B cell (primary cell): Measurements from ENCODE around the gene ZNF814. TPM values are rescaled to one million over a fixed set of nuclear protein-coding genes. Genes with fewer than 3 reads are reported as not detected.
A peak's percentile ranks its signal among the peaks of the same experiment; 100 is the strongest.

ENCODE experiments used
- ATAC-seq: fragments of 200-7000 bp; cut with Tn5 transposase; one replicate; pipeline ENCODE4 v1.10.0; 2021; ENCODE audit warnings: low read depth, mild to moderate bottlenecking, moderate number of reproducible peaks, moderate library complexity
- CTCF ChIA-PET: fragments of 350-600 bp; sonication (Branson Sonifier 250); formaldehyde crosslinking; loops from one replicate; lab custom pipeline; 2021; ENCODE audit warnings: antibody characterized with exemption, inconsistent platforms; lab: Charles Lee
- POLR2A ChIA-PET: fragments of 350-600 bp; sonication (Branson Sonifier 250); formaldehyde crosslinking; loops from one replicate; lab custom pipeline; 2021; ENCODE audit warnings: antibody characterized with exemption; lab: Charles Lee
- DNase-seq: peaks from one replicate; pipeline ENCODE4 v3.0.0; 2013
- H2AFZ ChIP-seq: 2 replicates; pipeline ENCODE4 v1.6.1; 2012; ENCODE audit warnings: mild to moderate bottlenecking, low read depth, low read length; ENCODE audit not compliant: insufficient read depth, poor library complexity, severe bottlenecking
- H3K27ac ChIP-seq, 2 donors: 1 replicate in 1 of 2; 2 replicates in 1 of 2; pipeline ENCODE4 v1.5.1; 2012 to 2013; ENCODE audit warnings: low read length in 2 of 2, mild to moderate bottlenecking in 2 of 2, moderate library complexity in 1 of 2
- H3K27me3 ChIP-seq, 4 experiments: fragments of 200-600 bp in 1 of 4; sonication (generic) in 1 of 4; replicated peaks in 1 of 4; 1 replicate in 2 of 4; 2 replicates in 2 of 4; pipeline versions ENCODE4 v1.6.1 to v1.7.0; 2013 to 2016; ENCODE audit warnings: low read length in 3 of 4, mild to moderate bottlenecking in 2 of 4, mixed read lengths in 1 of 4, moderate library complexity in 1 of 4; ENCODE audit not compliant: insufficient read depth in 4 of 4, control insufficient read depth in 3 of 4; ENCODE audit errors: control extremely low read depth in 1 of 4
- H3K36me3 ChIP-seq, 2 experiments: replicated peaks in 1 of 2; 1 replicate in 1 of 2; 2 replicates in 1 of 2; pipeline versions ENCODE4 v1.6.1 to v1.7.1; 2013; ENCODE audit warnings: low read length in 1 of 2; ENCODE audit not compliant: insufficient read depth in 2 of 2, control insufficient read depth in 1 of 2; ENCODE audit errors: control extremely low read depth in 1 of 2, extremely low read depth in 1 of 2
- H3K4me1 ChIP-seq, 2 donors: fragments of 200-600 bp in 1 of 2; sonication (generic) in 1 of 2; 1 replicate in 1 of 2; 2 replicates in 1 of 2; pipeline versions ENCODE4 v1.5.1 to v1.6.1; 2013 to 2017; ENCODE audit warnings: low read length in 2 of 2; ENCODE audit not compliant: control insufficient read depth in 2 of 2, insufficient read depth in 2 of 2
- H3K4me2 ChIP-seq: replicated peaks from 2 replicates; pipeline ENCODE3; 2012; ENCODE audit warnings: mild to moderate bottlenecking, low read depth, low read length; ENCODE audit not compliant: poor library complexity, severe bottlenecking
- H3K4me3 ChIP-seq, 5 experiments: fragments of 200-600 bp in 1 of 5; sonication (generic) in 1 of 5; 1 replicate in 3 of 5; 2 replicates in 2 of 5; pipeline versions ENCODE4 v1.5.1 to v1.7.0; 2011 to 2016; ENCODE audit warnings: low read length in 4 of 5, mild to moderate bottlenecking in 4 of 5, low read depth in 2 of 5, control low read depth in 1 of 5, moderate library complexity in 1 of 5; ENCODE audit not compliant: insufficient read depth in 1 of 5; ENCODE audit errors: control extremely low read depth in 1 of 5, extremely low read depth in 1 of 5
- H3K79me2 ChIP-seq: fragments of 200-600 bp; sonication (generic); one replicate; pipeline ENCODE4 v1.6.0; 2016; ENCODE audit warnings: low read length; ENCODE audit not compliant: control insufficient read depth, insufficient read depth
- H3K9ac ChIP-seq: fragments of 200-600 bp; sonication (generic); 2 replicates; pipeline ENCODE4 v1.6.1; 2017; ENCODE audit warnings: mild to moderate bottlenecking, low read length, moderate library complexity
- H3K9me3 ChIP-seq, 3 donors: one replicate each; pipeline versions ENCODE4 v1.6.1 to v1.7.1; 2013; ENCODE audit warnings: low read length in 2 of 3; ENCODE audit not compliant: control insufficient read depth in 2 of 3, insufficient read depth in 1 of 3; ENCODE audit errors: control extremely low read depth in 1 of 3
- H4K20me1 ChIP-seq: 2 replicates; pipeline ENCODE4 v1.6.0; 2012; ENCODE audit warnings: mild to moderate bottlenecking, low read length; ENCODE audit not compliant: insufficient read depth, control insufficient read depth, poor library complexity, severe bottlenecking
- H3K27ac Mint-ChIP-seq: one replicate; pipeline ENCODE4 v1.8.0; 2021; ENCODE audit warnings: mixed read lengths
- H3K27me3 Mint-ChIP-seq: one replicate; pipeline ENCODE4 v1.8.0; 2021; ENCODE audit warnings: mixed read lengths
- H3K4me1 Mint-ChIP-seq: one replicate; pipeline ENCODE4 v1.8.0; 2021; ENCODE audit warnings: mixed read lengths
- H3K4me3 Mint-ChIP-seq: one replicate; pipeline ENCODE4 v1.8.0; 2021; ENCODE audit warnings: mixed read lengths
- H3K9me3 Mint-ChIP-seq: one replicate; pipeline ENCODE4 v1.8.0; 2022; ENCODE audit warnings: mixed read lengths; ENCODE audit not compliant: insufficient read depth
- CTCF ChIP-seq: fragments of 200-600 bp; IDR thresholded peaks from one replicate; pipeline ENCODE4 v1.8.0; 2022; ENCODE audit warnings: antibody characterized with exemption, mild to moderate bottlenecking
- EZH2 ChIP-seq: IDR thresholded peaks from 2 replicates; pipeline ENCODE4 v1.6.1; 2012; ENCODE audit warnings: borderline replicate concordance, low read depth, mild to moderate bottlenecking, moderate library complexity, low read length; ENCODE audit not compliant: insufficient read depth, poor library complexity, severe bottlenecking
- WGBS: methylation state at CpG from one replicate; pipeline ENCODE4 v1.1.5; 2013; ENCODE audit warnings: missing lambda C conversion rate; ENCODE audit not compliant: insufficient coverage; 5-methylcytosine and 5-hydroxymethylcytosine counted together
- intact Hi-C: fragments of 100-400 bp; cut with micrococcal nuclease; formaldehyde crosslinking; loops from one replicate; pipeline ENCODE4 v1.10.0; 2022
- polyA plus RNA-seq: library from polyadenylated mRNA; depleted of rRNA; stranded (reverse); fragments of >200 nt; gene quantifications from 2 replicates; pipeline ENCODE4 v1.2.3, GENCODE V29; 2012
- total RNA-seq, 2 donors: library from RNA; stranded (reverse); fragments of 120-200 nt in 1 of 2; gene quantifications; 1 replicate in 1 of 2; 2 replicates in 1 of 2; pipeline versions ENCODE4 v1.2.3 to v1.2.4, GENCODE V29; 2013 to 2022

Gene ZNF814
- total and polyA plus RNA-seq, 2 donors (not counting 1 experiment from before 2014, with no cell fraction given), result 28.9 to 83.9 TPM

GRCh38 chr19:57887195-57887941 is 1.5 kb downstream of the ZNF814 start:
- Mint-ChIP-seq H3K4me3 (peak overlapping the region; percentile 95), H3K9me3 (no peaks in the 10 kb centered on the region), H3K4me1 (peaks cover 34% of the 10 kb centered on the region), H3K27me3 (no peaks in the 10 kb centered on the region), H3K27ac (peak overlapping the region; percentile 7)
- ChIA-PET CTCF (no interaction called here), POLR2A (interaction anchor here (1.2 to 1.5 kb wide), 2 partner anchors 38 to 118 kb away, joined by 3 to 5 read pairs; partner anchors contain the start of genes ZNF586 and ZNF587)
- peaks cover 17 to 19% of the 10 kb centered on the region in 2 donors for H3K4me1 ChIP-seq
- no peak for DNase-seq
- no peaks in the 10 kb centered on the region for H4K20me1 ChIP-seq
- H3K27me3 ChIP-seq, result no peaks in the 10 kb centered on the region
- no peak for ATAC-seq
- H3K9ac ChIP-seq, result peak overlapping the region; percentile 96
- WGBS, result 60% methylated on average over 3 of the region's 6 CpGs
- intact Hi-C loops, result loop anchor here (5.0 kb wide), 2 partner anchors 35 to 140 kb away; partner anchors contain the start of gene ZNF776
- no peak overlapping the region for H2AFZ ChIP-seq
- peak overlapping the region; percentile 97 for H3K4me2 ChIP-seq
- H3K9me3 ChIP-seq, result peaks cover 0 to 19% (median 0%) of the 10 kb centered on the region in 3 donors
- peaks cover 67% of the 10 kb centered on the region for H3K79me2 ChIP-seq
- TF ChIP-seq EZH2, result no peak
- TF ChIP-seq CTCF, result no peak
- peaks cover 4 to 7% of the 10 kb centered on the region in 2 experiments for H3K36me3 ChIP-seq
- H3K27ac ChIP-seq, result no peak overlapping the region
- peak overlapping the region in 2 of 5 experiments; percentile 85 to 97 for H3K4me3 ChIP-seq

- Histone ChIP-seq H3K27ac (no peak overlapping the region), H3K79me2 (peaks cover 67% of the 10 kb centered on the region), H3K9ac (no peak overlapping the region), H4K20me1 (no peaks in the 10 kb centered on the region), H3K36me3 (peaks cover 4 to 7% of the 10 kb centered on the region in 2 experiments), H3K4me2 (no peak overlapping the region), H3K27me3 (no peaks in the 10 kb centered on the region), H2AFZ (no peak overlapping the region), H3K4me1 (peaks cover 17 to 19% of the 10 kb centered on the region in 2 donors), H3K9me3 (peaks cover 0 to 19% (median 0%) of the 10 kb centered on the region in 3 donors), H3K4me3 (no peak overlapping the region)
- intact Hi-C loops, result loop anchor here (5.0 kb wide), 2 partner anchors 34 to 139 kb away; partner anchors contain the start of gene ZNF776
- Mint-ChIP-seq H3K4me3 (no peak overlapping the region), H3K27ac (no peak overlapping the region), H3K27me3 (no peaks in the 10 kb centered on the region), H3K4me1 (peaks cover 34% of the 10 kb centered on the region), H3K9me3 (no peaks in the 10 kb centered on the region)
- no peak for DNase-seq
- TF ChIP-seq CTCF (no peak), EZH2 (no peak)
- WGBS, result 94% methylated on average over 2 of the region's 3 CpGs
- POLR2A ChIA-PET, result no interaction called here
- CTCF ChIA-PET, result no interaction called here
- ATAC-seq, result no peak
Observed at GRCh38 chr19:57886046-57886445, 2.8 kb downstream of the ZNF814 start.
